ENCODE results near the gene THAP3. TPM values are rescaled to one million over a fixed set of nuclear protein-coding genes. Genes with fewer than 3 reads are reported as not detected.

Gene THAP3
- total and polyA plus RNA-seq, 9 of the 15 experiments (the other 6 are each of a cell fraction or from before 2014, with no cell fraction given) = 1.9 to 31.2 (median 18.2) TPM

- ChIA-PET CTCF (ENCODE audit: low intra/inter-chr PET ratio) (no interaction called here), POLR2A (interaction anchor here (1.4 to 4.5 kb wide), 3 partner anchors 9 to 29 kb away, joined by 3 to 36 read pairs (median 24); partner anchors contain the start of gene KLHL21)
- TF ChIP-seq RCOR1 (IDR thresholded peaks at IDR 0.05; ENCODE audit: borderline replicate concordance in 1 of 2, low read depth in 2 of 2, low read length in 2 of 2) (no peak), ZNF121 (CRISPR knock-in tag; conservative IDR thresholded peaks at IDR 0.05) (peak; percentile 92)
- intact Hi-C loops (cut with micrococcal nuclease) (no loop called here), in situ Hi-C loops (cut with MboI) (loop anchor here (10.0 kb wide), 1 partner anchor 136 kb away; the partner anchor contains the start of gene PLEKHG5)
- H3K4me2 ChIP-seq (ENCODE audit: insufficient read depth, low read length) = no peak overlapping the region
- no peaks in the 10 kb centered on the region for H3K27me3 ChIP-seq (ENCODE audit: control insufficient read depth in 2 of 2, insufficient read depth in 2 of 2, low read length in 2 of 2)
- WGBS (ENCODE audit: insufficient coverage, low coverage, missing lambda C conversion rate) = 98% methylated on average over 8 of the region's 8 CpGs
- H3K27ac ChIP-seq (ENCODE audit: extremely low read depth, low read depth, low read length) = no peak overlapping the region
- peaks cover 16% of the 10 kb centered on the region for H3K79me2 ChIP-seq (ENCODE audit: control insufficient read depth, insufficient read depth, low read length)
- DNase-seq (ENCODE audit: extremely low read depth in 1 of 4, low spot score in 3 of 4) (no peak), FAIRE-seq (no peak), ATAC-seq (no peak)
- no TSS peak for BruUV-seq (replicated peaks)
- no peak overlapping the region for H2AFZ ChIP-seq (ENCODE audit: low read depth, low read length)
- H3K9me1 ChIP-seq (ENCODE audit: control insufficient read depth, insufficient read depth, low read length) = no peaks in the 10 kb centered on the region
- H3K4me1 ChIP-seq (replicated peaks in 1 of 2; ENCODE audit: control insufficient read depth in 2 of 2, insufficient read depth in 2 of 2, low read length in 2 of 2) = peaks cover 3 to 36% of the 10 kb centered on the region in 2 experiments; a peak in 4 of 5 replicates
- H4K20me1 ChIP-seq (replicated peaks; ENCODE audit: control insufficient read depth, insufficient read depth, low read length) = peaks cover 5% of the 10 kb centered on the region; the same call in 1 of the 2 replicates
- H3K4me3 ChIP-seq = no peak overlapping the region
- peak overlapping the region in 1 of 2 experiments; percentile 45; a peak in 1 of 4 replicates for H3K9ac ChIP-seq (ENCODE audit: insufficient read depth in 1 of 2, low read depth in 2 of 2, low read length in 2 of 2)
- H3K9me3 ChIP-seq (replicated peaks; ENCODE audit: control insufficient read depth, insufficient read depth, low read depth, low read length) = no peaks in the 10 kb centered on the region
- peaks cover 86% of the 10 kb centered on the region for H3K36me3 ChIP-seq (ENCODE audit: control insufficient read depth, insufficient read depth, low read length)
Observed at GRCh38 chr1:6631058-6631457, 6.4 kb downstream of the THAP3 start.

GRCh38 chr1:6632588-6633514 is 8.2 kb downstream of the THAP3 start:
- POLR2A ChIA-PET = interaction anchor here (0.6 to 4.5 kb wide), 8 partner anchors 8 to 38 kb away, joined by 3 to 36 read pairs (median 3); partner anchors contain the start of gene KLHL21

More at GRCh38 chr1:6632588-6633514, 8.2 kb downstream of the THAP3 start:
- Histone ChIP-seq H3K79me2 (ENCODE audit: control insufficient read depth, insufficient read depth, low read length) (no peaks in the 10 kb centered on the region), H3K4me3 (no peak overlapping the region), H3K9ac (ENCODE audit: insufficient read depth in 1 of 2, low read depth in 2 of 2, low read length in 2 of 2) (peak overlapping the region in 1 of 2 experiments; percentile 38; a peak in 1 of 4 replicates), H3K4me1 (replicated peaks in 1 of 2; ENCODE audit: control insufficient read depth in 2 of 2, insufficient read depth in 2 of 2, low read length in 2 of 2) (peaks cover 0 to 31% of the 10 kb centered on the region in 2 experiments; a peak in 2 of 5 replicates), H3K9me1 (ENCODE audit: control insufficient read depth, insufficient read depth, low read length) (no peaks in the 10 kb centered on the region), H3K27ac (ENCODE audit: extremely low read depth, low read depth, low read length) (no peak overlapping the region), H2AFZ (ENCODE audit: low read depth, low read length) (no peak overlapping the region), H3K36me3 (ENCODE audit: control insufficient read depth, insufficient read depth, low read length) (peaks cover 90% of the 10 kb centered on the region; the same call in 2 of the 3 replicates), H3K27me3 (ENCODE audit: control insufficient read depth in 2 of 2, insufficient read depth in 2 of 2, low read length in 2 of 2) (no peaks in the 10 kb centered on the region), H3K9me3 (replicated peaks; ENCODE audit: control insufficient read depth, insufficient read depth, low read depth, low read length) (no peaks in the 10 kb centered on the region), H4K20me1 (replicated peaks; ENCODE audit: control insufficient read depth, insufficient read depth, low read length) (peaks cover 2% of the 10 kb centered on the region; the same call in 1 of the 2 replicates), H3K4me2 (ENCODE audit: insufficient read depth, low read length) (no peak overlapping the region)
- no TSS peak for BruUV-seq (replicated peaks)
- 0 out of 2 replicates have a peak, but pooled peaks have one; percentile 44 for TF ChIP-seq ZC3H4 (CRISPR knock-in tag; IDR thresholded peaks at IDR 0.05; ENCODE audit: borderline replicate concordance)
- TF ChIP-seq E2F4 (CRISPR knock-in tag; IDR thresholded peaks at IDR 0.05; ENCODE audit: low read depth) = no peak
- peak; percentile 66; the same call in 1 of the 2 replicates for TF ChIP-seq POLR2AphosphoS2 (IDR thresholded peaks at IDR 0.05; ENCODE audit: low read length)
- TF ChIP-seq POLR2G (IDR thresholded peaks at IDR 0.05; ENCODE audit: low read depth, low read length) = peak; percentile 72
- TF ChIP-seq GTF2F1 (IDR thresholded peaks at IDR 0.05; ENCODE audit: low read depth, low read length) = no peak
- TF ChIP-seq ZFX (CRISPR knock-in tag; IDR thresholded peaks at IDR 0.05) = 0 out of 2 replicates have a peak, but pooled peaks have one; percentile 20
- no peak for TF ChIP-seq RBM14 (IDR thresholded peaks at IDR 0.05; ENCODE audit: borderline replicate concordance, insufficient read depth, low read depth, low read length)
- TF ChIP-seq CBFA2T2 (conservative IDR thresholded peaks at IDR 0.05) = no peak
- DNase-seq (ENCODE audit: extremely low read depth in 1 of 4, low spot score in 3 of 4) = no peak
- 89% methylated on average over 29 of the region's 30 CpGs for WGBS (ENCODE audit: insufficient coverage, low coverage, missing lambda C conversion rate)
- intact Hi-C loops (cut with micrococcal nuclease) (no loop called here), in situ Hi-C loops (cut with MboI) (loop anchor here (10.0 kb wide), 1 partner anchor 138 kb away; the partner anchor contains the start of gene PLEKHG5)
- CTCF ChIA-PET (ENCODE audit: low intra/inter-chr PET ratio) = no interaction called here
- ATAC-seq = no peak
- no peak for FAIRE-seq

Data from K562 (cell line).